ENCODE results near the gene E2F1.
"Not testable (repeated sequence)": the region's sequence is repeated elsewhere in the genome, so short reads cannot be mapped to it uniquely, and the experiment has no call there.

E2F1 gene

GRCh38 chr20:33709905-33710541 lies 23.8 kb upstream of the E2F1 start:
- peak; percentile 35 for DNase-seq

- peak; percentile 49 for DNase-seq
Observed at GRCh38 chr20:33709398-33709797, 23.2 kb upstream of the E2F1 start.

- no peak for DNase-seq
Observed at GRCh38 chr20:33707668-33708067, 21.5 kb upstream of the E2F1 start.

GRCh38 chr20:33704197-33704924 lies 18.2 kb upstream of the E2F1 start:
- DNase-seq, result no peak

- no peak for DNase-seq
Observed at GRCh38 chr20:33703498-33704137, 17.4 kb upstream of the E2F1 start.

GRCh38 chr20:33702861-33703260 lies 16.7 kb upstream of the E2F1 start:
- DNase-seq, result no peak

GRCh38 chr20:33701629-33702450 lies 15.7 kb upstream of the E2F1 start:
- no peak for DNase-seq

GRCh38 chr20:33700696-33701441 lies 14.7 kb upstream of the E2F1 start:
- DNase-seq, result not testable (repeated sequence)

GRCh38 chr20:33698966-33699365 lies 12.8 kb upstream of the E2F1 start:
- DNase-seq, result not testable (repeated sequence)

GRCh38 chr20:33697129-33697528 lies 10.9 kb upstream of the E2F1 start:
- DNase-seq, result no peak

- no peak for DNase-seq
Observed at GRCh38 chr20:33696448-33696847, 10.3 kb upstream of the E2F1 start.

- DNase-seq, result no peak
Observed at GRCh38 chr20:33694639-33695012, 8.4 kb upstream of the E2F1 start.

- no peak for DNase-seq
Observed at GRCh38 chr20:33693741-33694638, 7.8 kb upstream of the E2F1 start.

- no peak for DNase-seq
Observed at GRCh38 chr20:33693289-33693688, 7.1 kb upstream of the E2F1 start.

- DNase-seq, result peak; percentile 99
Observed at GRCh38 chr20:33689973-33690372, 3.8 kb upstream of the E2F1 start.

GRCh38 chr20:33689493-33689892 lies 3.3 kb upstream of the E2F1 start:
- peak; percentile 15 for DNase-seq

- peak; percentile 88 for DNase-seq
Observed at GRCh38 chr20:33688938-33689424, 2.8 kb upstream of the E2F1 start.

- DNase-seq, result no peak
Observed at GRCh38 chr20:33687993-33688937, 2.1 kb upstream of the E2F1 start.

GRCh38 chr20:33687370-33687915 lies 1.3 kb upstream of the E2F1 start:
- DNase-seq, result peak; percentile 48

GRCh38 chr20:33686984-33687366 lies 790 bp upstream of the E2F1 start:
- DNase-seq, result no peak
